Ovary (tissue), 10 donors: ENCODE results near the gene GLYR1. TPM values are rescaled to one million over a fixed set of nuclear protein-coding genes. Genes with fewer than 3 reads are reported as not detected.
"Not testable (repeated sequence)": the region's sequence is repeated elsewhere in the genome, so short reads cannot be mapped to it uniquely, and the experiment has no call there.

ENCODE experiments used
- DNase-seq, 5 donors: peaks; one replicate each; pipeline ENCODE4 v3.0.0-alpha.2; 2019 to 2020
- H3K27ac ChIP-seq, 2 donors: fragments of 200-600 bp; one replicate each; pipeline versions ENCODE4 v1.5.1 to v1.8.0; 2019 to 2022
- H3K27me3 ChIP-seq: fragments of 200-600 bp; one replicate; pipeline ENCODE4 v1.8.0; 2022
- H3K36me3 ChIP-seq: fragments of 200-600 bp; sonication (generic); one replicate; pipeline ENCODE4 v1.5.1; 2019
- H3K4me1 ChIP-seq: one replicate; pipeline ENCODE4 v1.8.1; 2013; ENCODE audit warnings: mild to moderate bottlenecking, moderate library complexity; ENCODE audit not compliant: insufficient read depth
- H3K4me3 ChIP-seq: fragments of 200-600 bp; sonication (generic); one replicate; pipeline ENCODE4 v1.5.1; 2017
- H3K9me3 ChIP-seq, 2 donors: fragments of 200-600 bp in 1 of 2; sonication (generic) in 1 of 2; one replicate each; pipeline versions ENCODE4 v1.5.1 to v1.8.1; 2013 to 2019; ENCODE audit warnings: mild to moderate bottlenecking in 1 of 2, moderate library complexity in 1 of 2
- CTCF ChIP-seq, 3 donors: fragments of 450-650 bp in 2 of 3; fragments of 200-600 bp in 1 of 3; IDR thresholded peaks; one replicate each; pipeline versions ENCODE4 v1.5.1 to v1.8.0; 2016 to 2022; ENCODE audit warnings: antibody characterized with exemption in 3 of 3, mild to moderate bottlenecking in 1 of 3
- EP300 ChIP-seq: sonication (generic); formaldehyde crosslinking; IDR thresholded peaks from one replicate; pipeline ENCODE4 v1.6.1; 2017; ENCODE audit warnings: antibody characterized with exemption
- POLR2A ChIP-seq: fragments of 450-650 bp; IDR thresholded peaks from one replicate; pipeline ENCODE4 v1.6.1; 2017; ENCODE audit warnings: antibody characterized with exemption, mild to moderate bottlenecking, moderate library complexity
- WGBS, 3 donors: extraction: QIAGEN DNeasy Blood & Tissue Kit in 1 of 3; methylation state at CpG; one replicate each; pipeline versions ENCODE4 v1.1.5 to v1.1.7; 2013 to 2017; 5-methylcytosine and 5-hydroxymethylcytosine counted together
- intact Hi-C, 4 donors: fragments of 100-400 bp; cut with DNase I; formaldehyde crosslinking; loops; one replicate each; pipeline versions ENCODE4 v1.11.0 to v1.15.1; 2022 to 2023
- long read RNA-seq, 3 donors: library from polyadenylated mRNA in 2 of 3; unstranded in 2 of 3; transcript quantifications; one replicate each; pipeline ENCODE4 v2.0.0 and lab custom pipeline, GENCODE V29; 2021 to 2026
- polyA plus RNA-seq, 2 donors: library from polyadenylated mRNA; stranded (reverse); fragments of 200-250 nt in 1 of 2; fragments of 350-450 nt in 1 of 2; fragmentation: Illumina TruSeq in 1 of 2; extraction: RNeasy Lipid Tissue Mini Kit (QIAGEN cat#74804) in 1 of 2; gene quantifications; one replicate each; pipeline ENCODE4 v1.2.3, GENCODE V29; 2013 to 2014
- total RNA-seq, 7 donors: library from RNA; depleted of rRNA in 2 of 7; stranded (reverse); fragments of >200 nt in 2 of 7; fragmentation: NEBNext Ultra II Directional in 3 of 7; extraction: Animal tissue kit (Norgen Biotek cat#: 25700) in 3 of 7; gene quantifications; one replicate each; pipeline versions ENCODE4 v1.1.0 to v1.2.4, GENCODE V29; 2016 to 2023
- donor health status: DM: no; HTN: no; CAD: no; lungs with moderate emphysema.
- donor health status: DM: no; HTN: no; CAD: no.
- donor health status: Bipolar disorder and iron deficiency.
- donor health status: DM: yes; HTN: yes; CAD: no.
- donor health status: DM: no; HTN: no; CAD: no.
- donor health status: DM: yes; HTN: yes; CAD: no.

GLYR1 gene
- total RNA-seq (10 to 100 TPM; 30.3 to 79.5 (median 69.7) TPM), polyA plus RNA-seq (10 to 100 TPM; 36.9 to 77.1 TPM)
- long read RNA-seq, donor 1, transcript GLYR1-201 (16 exons, 3,772 nt), result major isoform, 6 of 114 reads
- long read RNA-seq, donor 1, partial matches to known transcripts, result 51 of 114 reads
- long read RNA-seq, donor 1, other reads (novel, unspliced or antisense), result 53 of 114 reads
- long read RNA-seq, donor 2, transcript GLYR1-201 (16 exons, 3,772 nt), result major isoform, 12 of 107 reads
- long read RNA-seq, donor 2, partial matches to known transcripts, result 40 of 107 reads
- long read RNA-seq, donor 2, other reads (novel, unspliced or antisense), result 50 of 107 reads
- long read RNA-seq, donor 3, transcript GLYR1-212 (16 exons, 1,831 nt), result minor isoform, 5 of 102 reads
- long read RNA-seq, donor 3, transcript GLYR1-201 (16 exons, 3,772 nt), result major isoform, 31 of 102 reads
- long read RNA-seq, donor 3, partial matches to known transcripts, result 8 of 102 reads
- long read RNA-seq, donor 3, other reads (novel, unspliced or antisense), result 55 of 102 reads

DNA sequence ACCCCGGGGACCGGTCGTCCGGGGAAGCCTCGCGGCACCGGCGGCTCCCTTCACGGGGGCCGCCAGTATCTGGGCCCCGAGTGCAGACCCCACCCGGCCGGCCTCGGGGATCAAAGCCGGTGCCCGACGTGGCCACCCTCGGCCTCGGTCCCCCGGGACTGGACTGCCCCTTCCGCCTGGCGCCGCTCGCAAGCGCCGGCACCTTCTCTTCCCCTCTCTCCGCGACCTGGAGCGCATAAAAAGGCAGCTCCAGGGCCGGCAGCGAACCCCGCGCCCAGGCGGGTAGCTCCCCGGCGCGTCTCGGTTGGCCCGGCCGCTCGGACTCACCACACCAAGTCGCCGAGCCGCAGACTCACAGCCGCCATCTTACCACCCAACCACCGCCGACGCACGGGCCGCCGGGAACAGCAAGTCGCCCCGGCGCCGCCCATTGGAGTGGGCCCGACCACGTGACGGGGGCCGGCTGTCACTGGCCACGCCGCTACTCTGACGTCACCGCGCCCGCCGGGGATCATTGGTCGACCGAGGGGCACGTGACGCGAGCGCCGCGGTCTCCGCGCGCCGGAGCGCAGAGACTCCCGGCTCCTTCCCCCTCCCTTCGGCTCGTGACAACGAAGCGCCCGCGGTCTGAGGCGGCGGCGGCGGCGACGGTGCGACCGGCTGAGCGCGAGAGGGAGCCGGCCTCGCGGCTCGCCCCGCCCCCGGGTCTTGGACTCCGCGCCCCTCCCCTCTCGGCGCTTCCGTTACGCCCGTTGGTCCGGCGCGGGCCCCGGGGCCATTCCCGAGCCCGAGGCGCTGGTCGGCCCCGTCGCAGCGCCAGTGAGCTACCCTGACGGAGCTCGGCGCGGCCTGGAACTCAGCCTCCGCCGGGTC, at the start of gene GLYR1, which contains the start of gene UBN1:
Gene GLYR1, minus strand, starts transcription at position 388 of the 873 bp plus-strand sequence. Its CDS starts 23 bp downstream, at position 365.
Gene UBN1, plus strand, starts transcription at position 581 of the 873 bp plus-strand sequence. CDS start 5,437 bp downstream, outside the sequence.
- Histone ChIP-seq H3K9me3 (no peaks in the 10 kb centered on the region), H3K36me3 (no peaks in the 10 kb centered on the region), H3K4me3 (peak within 1 kb of the TSS; percentile 63), H3K27ac (peak within 1 kb of the TSS; percentile 93 to 96), H3K4me1 (peaks cover 8% of the 10 kb centered on the region), H3K27me3 (no peaks in the 10 kb centered on the region)
- DNase-seq, result peak; percentile 99 to 100 (median 99)
- intact Hi-C loops, result loop anchor here in 2 of 4 donors (5.0 to 10.0 kb wide), 3 partner anchors 98 to 122 kb away; no protein-coding TSS in a partner anchor
- TF ChIP-seq CTCF (IDR thresholded peaks at IDR 0.05) (peak in 1 of 3 donors; percentile 3), POLR2A (peak; percentile 80), EP300 (no peak)
- 0 to 1% (median 1%) methylated on average over 37 to 126 of the region's 126 CpGs for WGBS, 3 donors

GRCh38 chr16:4896761-4897160, 49.7 kb upstream of the GLYR1 start:
- H3K9me3 ChIP-seq, H3K27ac ChIP-seq, H3K36me3 ChIP-seq, H3K27me3 ChIP-seq, intact Hi-C loops, H3K4me3 ChIP-seq, DNase-seq: not testable (repeated sequence)
- peaks cover 12% of the 10 kb centered on the region for H3K4me1 ChIP-seq
- 88 to 92% (median 89%) methylated on average over 9 of the region's 9 CpGs for WGBS, 3 donors

DNA sequence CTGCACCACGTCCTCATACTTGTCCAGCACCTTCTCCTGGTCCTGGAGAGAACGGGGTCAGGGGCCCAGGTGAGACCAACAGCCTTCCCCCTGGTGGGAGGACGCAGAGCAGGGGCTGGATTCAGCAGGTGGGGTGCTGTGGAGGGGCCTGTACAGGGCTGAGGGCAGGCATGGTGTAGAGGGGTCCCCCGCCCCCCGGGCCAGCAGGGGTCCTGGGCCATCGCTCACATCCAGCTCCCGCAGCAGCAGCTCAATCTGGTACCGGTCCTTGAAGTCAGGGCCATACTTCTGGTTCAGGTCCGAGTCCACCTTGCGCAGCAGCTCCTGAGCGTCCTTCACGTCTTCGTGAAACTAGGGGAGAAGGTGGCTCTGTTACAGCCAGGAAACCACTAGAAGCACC, 48.3 kb upstream of the GLYR1 start:
- intact Hi-C loops, result no loop called here
- Histone ChIP-seq H3K4me1 (peaks cover 12% of the 10 kb centered on the region), H3K9me3 (no peaks in the 10 kb centered on the region), H3K27ac (no peak overlapping the region), H3K27me3 (no peaks in the 10 kb centered on the region), H3K36me3 (no peaks in the 10 kb centered on the region), H3K4me3 (no peak overlapping the region)
- DNase-seq, result no peak
- 83 to 87% (median 84%) methylated on average over 12 to 13 of the region's 13 CpGs for WGBS, 3 donors
- TF ChIP-seq CTCF (IDR thresholded peaks at IDR 0.05) (no peak), POLR2A (no peak), EP300 (no peak)

DNA sequence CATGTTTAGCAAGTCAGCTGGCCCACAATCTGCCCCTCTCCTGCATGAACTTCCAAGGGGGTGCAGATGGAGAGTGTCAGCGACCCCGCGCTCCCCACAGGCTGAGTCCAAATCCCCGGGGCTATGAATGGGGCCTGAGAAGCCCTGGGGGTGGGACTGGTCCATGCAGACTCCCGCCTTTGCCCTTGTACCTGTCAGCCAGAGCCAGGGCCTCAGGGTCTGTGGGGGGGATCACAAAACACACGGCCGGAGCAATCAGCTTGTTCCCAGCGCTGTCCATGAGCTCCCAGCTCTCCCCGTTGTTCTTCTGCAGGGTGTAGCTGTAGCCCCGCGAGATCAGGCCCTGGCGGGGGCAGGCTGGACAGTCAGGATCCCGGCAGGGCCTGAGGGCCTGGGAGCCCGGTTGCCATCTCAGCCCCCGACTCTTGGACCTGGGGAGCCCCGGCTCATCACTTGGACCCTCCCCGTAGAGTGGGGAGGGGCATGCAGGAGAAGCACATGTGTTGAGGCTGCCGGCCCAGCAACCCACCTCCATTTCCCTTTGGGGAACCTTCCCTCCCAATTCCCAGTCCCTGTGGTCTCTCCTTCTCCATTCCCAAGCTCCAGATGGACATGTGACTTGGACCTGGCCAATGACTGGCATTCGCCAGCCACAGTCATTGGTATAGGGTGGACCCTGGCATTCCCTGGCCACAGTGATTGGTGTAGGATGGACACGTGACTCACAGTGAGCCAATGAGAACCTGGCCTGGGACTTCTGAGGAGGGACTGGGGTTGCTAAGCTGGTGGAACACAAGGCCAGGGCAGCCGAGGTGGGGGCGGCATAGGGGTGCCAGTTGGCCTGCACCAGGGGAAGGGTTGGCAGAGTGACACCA, 47.4 kb upstream of the GLYR1 start:
- 74 to 76% (median 76%) methylated on average over 17 to 22 of the region's 22 CpGs for WGBS, 3 donors
- Histone ChIP-seq H3K27ac (no peak overlapping the region), H3K9me3 (no peaks in the 10 kb centered on the region), H3K36me3 (no peaks in the 10 kb centered on the region), H3K4me1 (peaks cover 12% of the 10 kb centered on the region), H3K27me3 (no peaks in the 10 kb centered on the region), H3K4me3 (no peak overlapping the region)
- TF ChIP-seq POLR2A (no peak), EP300 (no peak), CTCF (IDR thresholded peaks at IDR 0.05) (no peak)
- DNase-seq, result no peak
- intact Hi-C loops, result no loop called here
